Right lobe of liver (tissue), 6 donors: Measurements from ENCODE around the gene ATL2. TPM values are rescaled to one million over a fixed set of nuclear protein-coding genes. Genes with fewer than 3 reads are reported as not detected.
"Not testable (repeated sequence)": the region's sequence is repeated elsewhere in the genome, so short reads cannot be mapped to it uniquely, and the experiment has no call there.

Source experiments
- ATAC-seq, 4 donors: fragments of 200-7000 bp; cut with Tn5 transposase; one replicate each; pipeline ENCODE4 v1.9.1; 2020; ENCODE audit warnings: mild to moderate bottlenecking in 4 of 4, moderate library complexity in 4 of 4
- DNase-seq, 3 donors: peaks; one replicate each; pipeline ENCODE4 v3.0.0-alpha.2; 2020
- H3K27ac ChIP-seq, 3 donors: fragments of 200-600 bp; one replicate each; pipeline ENCODE4 v1.8.0; 2022
- H3K27me3 ChIP-seq, 2 donors: fragments of 200-600 bp; one replicate each; pipeline ENCODE4 v1.8.0; 2022
- H3K36me3 ChIP-seq, 4 donors: fragments of 200-600 bp; sonication (generic) in 1 of 4; one replicate each; pipeline versions ENCODE4 v1.5.1 to v1.8.0; 2017 to 2022; ENCODE audit warnings: control low read depth in 1 of 4
- H3K4me1 ChIP-seq, 4 donors: fragments of 200-600 bp; sonication (generic) in 1 of 4; one replicate each; pipeline versions ENCODE4 v1.5.1 to v1.8.0; 2017 to 2022; ENCODE audit warnings: control low read depth in 1 of 4
- H3K4me3 ChIP-seq, 3 donors: fragments of 200-600 bp; one replicate each; pipeline ENCODE4 v1.8.0; 2022
- H3K9me3 ChIP-seq, 4 donors: fragments of 200-600 bp; sonication (generic) in 1 of 4; one replicate each; pipeline versions ENCODE4 v1.5.1 to v1.8.0; 2017 to 2022; ENCODE audit warnings: control low read depth in 1 of 4
- POLR2A ChIP-seq: fragments of 450-650 bp; IDR thresholded peaks from one replicate; pipeline ENCODE4 v1.6.1; 2017; ENCODE audit warnings: antibody characterized with exemption, mild to moderate bottlenecking
- WGBS: methylation state at CpG from one replicate; pipeline ENCODE4 v1.1.6; 2018; ENCODE audit warnings: low coverage, low lambda C conversion rate; ENCODE audit not compliant: insufficient coverage; ENCODE audit errors: missing lambda C conversion rate; 5-methylcytosine and 5-hydroxymethylcytosine counted together
- intact Hi-C, 2 donors: fragments of 100-400 bp; cut with DNase I; formaldehyde crosslinking; loops; one replicate each; pipeline versions ENCODE4 v1.11.2 to v1.14.1; 2022
- total RNA-seq, 6 experiments: library from RNA; depleted of rRNA in 2 of 6; stranded (reverse); fragments of >200 nt in 2 of 6; fragmentation: NEBNext Ultra II Directional in 3 of 6; extraction: Animal tissue kit (Norgen Biotek cat#: 25700) in 3 of 6; gene quantifications; one replicate each; pipeline versions ENCODE4 v1.1.0 to v1.2.4, GENCODE V29; 2016 to 2023
- TF ChIP-seq, protein P1 (sequence below), 4 donors: fragments of 200-600 bp in 3 of 4; fragments of 450-650 bp in 1 of 4; IDR thresholded peaks; one replicate each; pipeline versions ENCODE4 v1.5.1 to v1.8.0; 2016 to 2022; ENCODE audit warnings: antibody characterized with exemption in 4 of 4, mild to moderate bottlenecking in 2 of 4
- donor health status: DM: no; HTN: yes; CAD: no.
- donor health status: DM: no; HTN: no; CAD: no.
- donor health status: DM: no; HTN: no; CAD: no.
- donor health status: DM: no; HTN: yes; CAD: no.
- donor health status: DM: no; HTN: yes; CAD: no.

ATL2 gene
- total RNA-seq, 6 experiments from 2014 or later = 39.1 to 57.5 (median 46.3) TPM

DNA sequence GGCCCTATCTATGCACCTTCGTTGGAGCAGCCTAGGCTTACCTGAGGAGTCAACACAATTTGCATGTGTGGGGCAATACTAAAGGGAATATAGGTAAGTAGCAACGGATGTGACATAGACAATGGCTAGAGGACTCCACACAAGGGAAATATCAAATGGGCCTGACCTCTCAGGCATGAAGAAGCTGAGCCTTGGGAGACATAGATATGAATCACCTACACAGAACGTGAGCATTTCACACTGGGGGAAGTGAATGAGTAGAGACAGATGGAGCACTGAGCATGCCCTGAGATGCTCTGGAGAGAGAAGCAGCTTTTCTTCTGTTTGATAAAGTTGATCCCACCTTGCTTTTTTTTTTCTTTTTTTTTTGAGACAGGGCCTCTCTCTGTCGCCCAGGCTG is 97.9 kb downstream of the ATL2 start:
- Histone ChIP-seq H3K27ac (no peak overlapping the region), H3K4me3 (no peak overlapping the region), H3K27me3 (no peaks in the 10 kb centered on the region), H3K9me3 (no peaks in the 10 kb centered on the region), H3K36me3 (no peaks in the 10 kb centered on the region), H3K4me1 (peaks cover 0 to 11% (median 2%) of the 10 kb centered on the region in 4 donors)
- TF ChIP-seq, protein P1, sequence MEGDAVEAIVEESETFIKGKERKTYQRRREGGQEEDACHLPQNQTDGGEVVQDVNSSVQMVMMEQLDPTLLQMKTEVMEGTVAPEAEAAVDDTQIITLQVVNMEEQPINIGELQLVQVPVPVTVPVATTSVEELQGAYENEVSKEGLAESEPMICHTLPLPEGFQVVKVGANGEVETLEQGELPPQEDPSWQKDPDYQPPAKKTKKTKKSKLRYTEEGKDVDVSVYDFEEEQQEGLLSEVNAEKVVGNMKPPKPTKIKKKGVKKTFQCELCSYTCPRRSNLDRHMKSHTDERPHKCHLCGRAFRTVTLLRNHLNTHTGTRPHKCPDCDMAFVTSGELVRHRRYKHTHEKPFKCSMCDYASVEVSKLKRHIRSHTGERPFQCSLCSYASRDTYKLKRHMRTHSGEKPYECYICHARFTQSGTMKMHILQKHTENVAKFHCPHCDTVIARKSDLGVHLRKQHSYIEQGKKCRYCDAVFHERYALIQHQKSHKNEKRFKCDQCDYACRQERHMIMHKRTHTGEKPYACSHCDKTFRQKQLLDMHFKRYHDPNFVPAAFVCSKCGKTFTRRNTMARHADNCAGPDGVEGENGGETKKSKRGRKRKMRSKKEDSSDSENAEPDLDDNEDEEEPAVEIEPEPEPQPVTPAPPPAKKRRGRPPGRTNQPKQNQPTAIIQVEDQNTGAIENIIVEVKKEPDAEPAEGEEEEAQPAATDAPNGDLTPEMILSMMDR (IDR thresholded peaks at IDR 0.05) = no peak
- TF ChIP-seq POLR2A = no peak
- 73% methylated on average over 3 of the region's 4 CpGs for WGBS
- DNase-seq (no peak), ATAC-seq (no peak)
- intact Hi-C loops = loop anchor here (10.0 kb wide), 4 partner anchors 114 to 384 kb away; partner anchors contain the start of gene CYP1B1 (in 1 of the 2)

DNA sequence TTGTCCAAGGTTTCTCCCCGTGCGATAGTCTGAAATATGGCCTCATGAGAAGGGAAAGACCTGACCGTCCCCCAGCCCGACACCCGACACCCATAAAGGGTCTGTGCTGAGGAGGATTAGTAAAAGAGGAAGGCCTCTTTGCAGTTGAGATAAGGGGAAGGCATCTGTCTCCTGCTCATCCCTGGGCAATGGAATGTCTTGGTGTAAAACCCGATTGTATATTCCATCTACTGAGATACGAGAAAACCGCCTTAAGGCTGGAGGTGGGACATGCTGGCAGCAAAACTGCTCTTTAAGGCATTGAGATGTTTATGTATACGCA is 99.0 kb downstream of the ATL2 start:
- not testable (repeated sequence) for H3K4me3 ChIP-seq, H3K27me3 ChIP-seq, ATAC-seq, H3K9me3 ChIP-seq, H3K27ac ChIP-seq, DNase-seq, H3K36me3 ChIP-seq
- peaks cover 0 to 11% (median 2%) of the 10 kb centered on the region in 4 donors for H3K4me1 ChIP-seq
- intact Hi-C loops = loop anchor here (10.0 kb wide), 4 partner anchors 113 to 383 kb away; partner anchors contain the start of gene CYP1B1 (in 1 of the 2)
- WGBS = 89% methylated on average over 8 of the region's 9 CpGs

DNA sequence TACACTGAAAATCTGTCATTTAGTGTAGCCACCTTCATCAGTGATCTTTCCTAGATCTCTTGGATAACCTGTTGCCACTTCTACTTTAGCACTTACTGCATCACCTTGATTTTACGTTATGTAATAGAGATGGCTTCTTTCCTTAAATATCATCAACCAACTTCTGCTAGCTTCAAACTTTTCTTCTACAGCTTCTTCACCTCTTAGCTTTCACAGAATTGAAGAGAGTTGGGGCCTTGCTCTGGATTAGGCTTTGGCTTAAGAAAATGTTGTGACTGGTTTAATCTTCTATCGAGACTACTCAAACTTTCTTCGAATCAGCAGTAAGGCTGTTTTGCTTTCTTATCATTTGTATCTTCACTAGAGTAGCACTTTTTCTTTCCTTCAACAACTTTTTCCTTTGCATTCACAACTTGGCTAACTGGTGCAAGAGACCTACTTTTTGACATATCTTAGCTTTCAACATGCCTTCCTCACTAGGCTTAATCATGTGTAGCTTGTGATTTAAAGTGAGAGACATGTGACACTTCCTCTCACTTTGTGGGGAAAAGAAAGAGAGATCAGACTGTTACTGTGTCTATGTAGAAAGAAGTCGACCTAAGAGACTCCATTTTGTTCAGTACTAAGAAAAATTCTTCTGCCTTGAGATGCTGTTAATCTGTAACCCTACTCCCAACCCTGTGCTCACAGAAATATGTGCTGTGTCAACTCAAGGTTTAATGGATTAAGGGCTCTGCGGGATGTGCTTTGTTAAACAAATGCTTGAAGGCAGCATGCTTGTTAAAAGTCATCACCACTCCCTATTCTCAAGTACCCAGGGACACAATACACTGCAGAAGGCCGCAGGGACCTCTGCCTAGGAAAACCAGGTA is 99.6 kb downstream of the ATL2 start:
- Histone ChIP-seq H3K4me3 (no peak overlapping the region), H3K9me3 (no peaks in the 10 kb centered on the region), H3K27me3 (no peaks in the 10 kb centered on the region), H3K27ac (no peak overlapping the region), H3K36me3 (no peaks in the 10 kb centered on the region), H3K4me1 (peaks cover 0 to 11% (median 2%) of the 10 kb centered on the region in 4 donors)
- DNase-seq (no peak), ATAC-seq (no peak)
- intact Hi-C loops = loop anchor here (10.0 kb wide), 4 partner anchors 113 to 383 kb away; partner anchors contain the start of gene CYP1B1 (in 1 of the 2)
- TF ChIP-seq, protein P1 (IDR thresholded peaks at IDR 0.05) = no peak
- no peak for TF ChIP-seq POLR2A
- WGBS = 64% methylated on average over 5 of the region's 6 CpGs

DNA sequence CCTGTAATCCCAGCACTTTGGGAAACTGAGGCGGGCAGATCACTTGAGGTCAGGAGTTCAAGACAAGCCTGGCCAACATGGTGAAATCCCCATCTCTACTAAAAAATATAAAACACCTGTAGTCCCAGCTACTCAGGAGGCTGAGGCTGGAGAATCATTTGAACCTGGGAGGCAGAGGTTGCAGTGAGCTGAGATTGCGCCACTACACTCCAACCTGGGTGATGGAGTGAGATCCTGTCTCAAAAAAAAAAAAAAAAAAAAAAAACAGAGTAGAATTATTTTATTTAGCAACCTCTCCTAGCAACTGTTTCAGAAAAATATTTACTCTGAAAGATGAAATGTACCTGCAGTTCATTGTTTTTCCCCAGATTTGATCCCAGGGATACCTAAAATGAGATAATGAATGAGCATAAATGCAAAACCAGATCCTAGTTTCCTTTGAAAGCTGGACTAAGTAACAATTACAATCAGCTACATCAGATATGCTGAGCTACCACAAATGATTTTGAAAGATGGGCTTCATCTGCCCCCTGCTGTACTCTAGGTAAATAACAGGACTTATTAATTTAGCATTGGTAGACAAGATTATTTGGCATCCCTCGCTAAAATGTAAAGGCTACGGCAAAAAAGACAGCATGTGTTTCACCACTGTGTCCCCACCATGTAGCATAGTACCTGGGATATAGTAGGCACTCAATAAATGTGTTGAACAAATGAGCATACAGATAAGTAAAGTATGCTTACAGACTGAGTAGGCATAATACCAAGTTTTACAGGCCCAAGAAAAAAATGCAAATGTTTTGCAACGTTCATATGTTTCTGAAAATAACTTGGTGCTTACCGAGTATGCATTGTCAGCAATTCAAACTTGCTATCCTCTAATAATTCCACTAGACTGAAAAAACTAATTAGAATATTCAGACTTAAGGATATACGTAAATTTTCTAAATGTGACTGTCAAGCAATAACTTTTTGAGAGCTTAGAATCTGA is 102.5 kb downstream of the ATL2 start:
- ATAC-seq = peak; percentile 95 to 100 (median 98)
- no peaks in the 10 kb centered on the region for H3K36me3 ChIP-seq
- WGBS = 33% methylated on average over 7 of the region's 7 CpGs
- no peak overlapping the region for H3K27ac ChIP-seq
- no peak for TF ChIP-seq POLR2A
- TF ChIP-seq, protein P1 (IDR thresholded peaks at IDR 0.05) = peak; percentile 62 to 91 (median 64)
- no peaks in the 10 kb centered on the region for H3K27me3 ChIP-seq
- intact Hi-C loops = loop anchor here (10.0 kb wide), 4 partner anchors 110 to 380 kb away; partner anchors contain the start of gene CYP1B1 (in 1 of the 2)
- H3K9me3 ChIP-seq = no peaks in the 10 kb centered on the region
- no peak overlapping the region for H3K4me3 ChIP-seq
- H3K4me1 ChIP-seq = no peaks in the 10 kb centered on the region
- no peak for DNase-seq
